ENCODE measurements around the gene CCNB1.
"Not testable (repeated sequence)": the region's sequence is repeated elsewhere in the genome, so short reads cannot be mapped to it uniquely, and the experiment has no call there.

CCNB1 gene

DNA sequence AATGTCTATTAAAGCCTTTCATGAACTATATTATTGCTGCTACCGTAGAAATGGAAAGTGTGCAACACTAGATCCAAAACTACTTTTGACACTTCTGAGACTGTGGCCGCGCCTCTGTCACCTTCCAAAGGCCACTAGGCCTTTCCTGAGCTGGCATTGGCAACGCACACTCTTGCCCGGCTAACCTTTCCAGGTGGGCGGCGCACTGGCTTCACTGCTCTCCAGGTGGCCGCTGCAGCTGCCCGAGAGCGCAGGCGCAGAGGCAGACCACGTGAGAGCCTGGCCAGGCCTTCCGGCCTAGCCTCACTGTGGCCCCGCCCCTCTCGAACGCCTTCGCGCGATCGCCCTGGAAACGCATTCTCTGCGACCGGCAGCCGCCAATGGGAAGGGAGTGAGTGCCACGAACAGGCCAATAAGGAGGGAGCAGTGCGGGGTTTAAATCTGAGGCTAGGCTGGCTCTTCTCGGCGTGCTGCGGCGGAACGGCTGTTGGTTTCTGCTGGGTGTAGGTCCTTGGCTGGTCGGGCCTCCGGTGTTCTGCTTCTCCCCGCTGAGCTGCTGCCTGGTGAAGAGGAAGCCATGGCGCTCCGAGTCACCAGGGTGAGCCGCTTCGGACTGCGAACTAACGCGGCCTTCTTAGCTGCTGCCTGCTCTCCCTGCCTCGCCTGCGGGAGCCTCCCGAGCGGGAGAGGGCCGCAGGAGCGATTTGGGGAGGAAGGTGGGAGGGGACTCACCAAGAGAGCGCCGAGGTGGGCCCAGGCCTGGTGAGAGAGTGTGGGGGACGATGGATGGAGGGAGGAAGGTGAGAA, at the start of gene CCNB1:
CCNB1 (plus strand) TSS at position 465 of the 807 bp plus-strand sequence; CDS start at position 578, 113 bp downstream.
- peak; percentile 100 for DNase-seq (ENCODE audit: low spot score)

DNA sequence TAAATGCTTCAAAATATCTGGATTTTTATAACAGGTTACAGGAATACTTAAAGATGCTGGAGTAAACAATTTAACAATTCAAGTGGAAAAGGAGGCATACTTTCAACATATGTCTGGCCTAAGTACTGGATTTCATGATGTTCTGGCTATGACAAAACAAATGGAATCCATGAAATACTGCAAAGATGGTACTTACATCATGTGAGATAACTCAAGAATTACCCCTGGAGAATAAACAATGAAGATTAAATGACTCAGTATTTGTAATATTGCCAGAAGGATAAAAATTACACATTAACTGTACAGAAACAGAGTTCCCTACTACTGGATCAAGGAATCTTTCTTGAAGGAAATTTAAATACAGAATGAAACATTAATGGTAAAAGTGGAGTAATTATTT, 37.5 kb upstream of the CCNB1 start:
- no peak for DNase-seq (ENCODE audit: low spot score)

DNA sequence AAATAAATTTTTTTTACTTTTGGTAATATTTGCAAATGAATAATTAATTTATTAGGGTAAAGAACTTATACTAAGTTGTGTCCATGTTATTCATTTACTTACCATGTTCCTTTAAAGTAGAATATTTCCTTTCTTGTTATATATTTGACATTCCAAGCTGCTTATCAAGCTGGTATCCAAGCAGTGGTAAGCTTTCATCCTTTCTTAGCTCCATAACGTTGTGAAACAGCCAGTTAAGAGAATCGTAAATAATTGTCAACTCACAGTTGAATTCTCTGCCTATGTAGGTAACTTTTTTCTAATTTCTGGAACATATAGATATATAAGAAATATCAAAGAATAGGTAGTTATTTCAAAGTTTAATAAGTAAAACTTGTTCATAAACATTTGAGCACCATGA, 36.7 kb upstream of the CCNB1 start:
- DNase-seq (ENCODE audit: low spot score), result no peak

- no peak for DNase-seq (ENCODE audit: low spot score)
Observed at GRCh38 chr5:69131304-69131703, 35.6 kb upstream of the CCNB1 start.

GRCh38 chr5:69134126-69134525, 32.8 kb upstream of the CCNB1 start:
- no peak for DNase-seq (ENCODE audit: low spot score)

GRCh38 chr5:69136293-69136692, 30.7 kb upstream of the CCNB1 start:
- no peak for DNase-seq (ENCODE audit: low spot score)

GRCh38 chr5:69137208-69137607, 29.7 kb upstream of the CCNB1 start:
- DNase-seq (ENCODE audit: low spot score), result not testable (repeated sequence)

GRCh38 chr5:69137807-69138206, 29.1 kb upstream of the CCNB1 start:
- no peak for DNase-seq (ENCODE audit: low spot score)

- no peak for DNase-seq (ENCODE audit: low spot score)
Observed at GRCh38 chr5:69138766-69139165, 28.2 kb upstream of the CCNB1 start.

DNA sequence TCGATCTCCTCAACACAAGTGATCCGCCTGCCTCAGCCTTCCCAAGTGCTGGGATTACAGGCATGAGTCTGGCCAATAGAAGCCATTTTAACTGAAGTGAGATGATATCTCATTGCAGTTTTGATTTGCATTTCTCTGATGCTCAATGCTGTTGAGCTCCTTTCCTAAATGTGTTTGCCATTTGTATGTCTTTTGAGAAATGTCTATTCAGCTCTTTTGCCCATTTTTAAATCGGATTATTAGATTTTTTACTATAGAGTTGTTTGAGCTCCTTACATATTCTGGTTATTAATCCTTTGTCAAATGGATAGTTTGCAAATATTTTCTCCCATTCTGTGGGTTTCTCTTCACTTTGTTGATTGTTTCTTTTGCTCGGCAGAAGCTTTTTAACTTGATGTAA, 26.7 kb upstream of the CCNB1 start:
- not testable (repeated sequence) for DNase-seq (ENCODE audit: low spot score)

- no peak for DNase-seq (ENCODE audit: low spot score)
Observed at GRCh38 chr5:69140827-69141226, 26.1 kb upstream of the CCNB1 start.

GRCh38 chr5:69148576-69148975, 18.4 kb upstream of the CCNB1 start:
- DNase-seq (ENCODE audit: low spot score), result not testable (repeated sequence)

DNA sequence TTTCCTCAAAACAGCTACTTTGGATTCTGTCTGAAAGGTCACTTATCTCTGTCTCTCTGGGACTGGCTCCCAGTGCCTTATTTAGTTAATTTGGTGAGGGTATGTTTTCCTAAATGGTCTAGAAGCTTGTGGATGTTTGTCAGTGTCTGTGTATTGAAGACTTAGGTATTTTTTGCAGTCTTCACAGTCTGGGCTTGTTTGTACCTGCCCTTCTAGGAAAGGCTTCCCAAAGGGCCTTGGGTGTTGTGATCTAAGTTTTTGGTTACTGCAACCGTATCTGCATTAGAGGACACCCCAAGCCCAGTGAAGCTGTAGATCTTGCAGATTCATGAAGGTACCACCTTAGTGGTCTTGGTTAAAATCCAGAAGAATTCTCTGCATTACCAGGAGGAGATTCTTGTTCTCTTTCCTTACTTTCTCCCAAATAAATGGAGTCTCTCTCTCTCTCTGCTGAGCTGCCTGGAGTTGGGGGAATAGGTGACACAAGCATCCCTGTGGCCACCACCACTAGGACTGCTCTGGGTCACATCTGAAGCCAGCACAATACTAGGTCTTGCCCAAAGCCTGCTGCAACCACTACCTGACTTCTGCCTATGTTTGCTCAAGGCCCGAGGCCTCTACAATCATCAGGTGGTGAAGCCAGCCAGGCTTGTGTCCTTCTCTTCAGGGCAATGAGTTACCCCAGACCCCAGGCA, 17.8 kb upstream of the CCNB1 start:
- DNase-seq (ENCODE audit: low spot score), result no peak

DNA sequence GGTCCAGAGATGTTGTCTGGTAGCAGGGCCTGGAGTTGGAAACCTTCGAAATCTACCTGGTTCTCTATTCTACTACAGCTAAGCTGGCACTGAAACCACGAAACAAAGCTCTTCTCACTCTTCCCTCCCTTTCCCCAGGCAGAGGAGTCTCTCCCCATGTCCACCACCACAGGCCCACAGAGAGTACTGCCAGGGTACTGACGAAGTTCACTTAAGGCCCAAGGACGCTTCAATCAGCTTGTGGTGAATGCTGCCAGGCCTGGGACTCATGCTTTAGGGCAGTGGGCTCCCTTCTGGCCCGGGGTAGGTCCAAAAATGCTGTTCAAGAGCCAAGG, 17.3 kb upstream of the CCNB1 start:
- DNase-seq (ENCODE audit: low spot score), result no peak

DNA sequence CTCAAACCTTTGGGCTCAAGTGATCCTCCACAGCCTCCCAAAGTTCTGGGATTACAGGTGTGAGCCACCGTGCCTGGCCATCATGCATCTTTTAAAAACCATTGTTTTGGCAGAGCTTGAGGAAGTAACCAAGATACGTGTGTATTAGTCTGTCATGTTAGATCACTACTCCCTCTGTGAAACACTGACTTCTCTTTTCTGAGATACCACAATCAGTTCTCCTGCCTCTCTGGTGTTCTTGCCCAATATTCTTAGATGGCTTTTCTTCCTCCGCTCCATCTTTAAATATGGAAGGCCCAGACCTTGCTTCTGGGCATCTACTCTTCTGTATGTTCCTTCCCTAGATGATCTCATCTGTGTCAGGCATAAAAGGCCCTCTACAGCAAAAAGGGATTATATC, 14.2 kb upstream of the CCNB1 start:
- no peak for DNase-seq (ENCODE audit: low spot score)

GRCh38 chr5:69156456-69156855, 10.5 kb upstream of the CCNB1 start:
- no peak for DNase-seq (ENCODE audit: low spot score)

- no peak for DNase-seq (ENCODE audit: low spot score)
Observed at GRCh38 chr5:69158039-69158438, 8.9 kb upstream of the CCNB1 start.

DNA sequence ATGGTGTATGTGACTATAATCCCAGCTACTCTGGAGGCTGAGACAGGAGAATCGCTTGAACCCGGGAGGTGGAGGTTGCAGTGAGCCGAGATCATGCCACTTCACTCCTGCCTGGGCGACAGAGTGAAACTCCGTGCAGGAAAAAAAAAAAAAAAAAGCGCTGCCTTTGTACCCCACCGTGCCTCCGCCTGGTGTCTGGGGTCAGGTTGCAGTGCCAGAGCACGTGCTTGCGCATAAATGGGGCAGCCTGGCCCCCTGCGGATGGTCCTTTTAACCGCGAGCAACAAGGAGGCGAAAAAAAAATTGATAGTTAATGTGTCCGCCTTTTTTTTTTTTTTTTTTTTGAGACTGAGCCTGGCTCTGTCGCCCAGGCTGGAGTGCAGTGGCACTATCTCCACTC, 6.3 kb upstream of the CCNB1 start:
- DNase-seq (ENCODE audit: low spot score), result peak; percentile 29

- DNase-seq (ENCODE audit: low spot score), result peak; percentile 58
Observed at GRCh38 chr5:69167493-69167855, 524 bp downstream of the CCNB1 start.

GRCh38 chr5:69167929-69168328, 979 bp downstream of the CCNB1 start:
- no peak for DNase-seq (ENCODE audit: low spot score)

DNA sequence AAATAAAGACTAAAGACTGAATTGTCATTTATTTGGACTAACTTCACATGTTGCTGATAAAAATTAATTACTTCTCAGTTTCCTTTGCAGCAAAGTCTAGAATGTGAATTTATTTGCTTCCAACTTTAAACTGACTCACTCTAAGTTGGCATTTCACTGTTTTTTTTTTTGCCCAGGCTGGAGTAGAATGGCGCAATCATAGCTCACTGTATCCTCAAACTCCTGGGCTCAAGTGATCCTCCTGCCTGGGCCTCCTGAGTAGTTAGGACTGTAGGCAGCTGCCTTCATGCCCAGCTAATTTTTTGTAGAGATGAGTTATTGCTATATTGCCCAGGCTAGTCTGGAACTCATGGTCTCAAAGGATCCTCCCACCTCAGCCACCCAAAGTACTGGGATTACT, 3.5 kb downstream of the CCNB1 start:
- no peak for DNase-seq (ENCODE audit: low spot score)

GRCh38 chr5:69170969-69171368, 4.0 kb downstream of the CCNB1 start:
- DNase-seq (ENCODE audit: low spot score), result no peak

DNA sequence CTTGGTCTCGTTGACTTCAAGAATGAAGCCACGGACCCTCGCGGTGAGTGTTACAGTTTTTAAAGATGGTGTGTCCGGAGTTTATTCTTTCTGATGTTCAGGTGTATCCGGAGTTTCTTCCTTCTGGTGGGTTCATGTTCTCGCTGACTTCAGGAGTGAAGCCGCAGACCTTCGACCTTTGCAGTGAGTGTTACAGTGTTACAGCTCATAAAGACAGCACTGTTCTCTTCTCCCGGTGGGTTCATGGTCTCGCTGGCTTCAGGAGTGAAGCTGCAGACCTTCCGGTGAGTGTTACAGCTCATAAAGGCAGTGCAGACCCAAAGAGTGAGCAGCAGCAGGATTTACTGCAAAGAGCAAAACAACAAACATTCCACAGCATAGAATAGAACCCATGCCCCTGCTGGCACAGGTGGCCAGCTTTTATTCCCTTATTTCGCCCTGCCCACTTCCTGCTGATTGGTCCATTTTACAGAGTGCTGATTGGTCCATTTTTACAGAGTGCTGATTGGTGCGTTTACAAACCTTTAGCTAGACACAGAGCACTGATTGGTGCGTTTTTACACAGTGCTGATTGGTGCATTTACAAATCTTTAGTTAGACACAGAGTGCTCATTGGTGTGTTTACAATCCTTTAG, 14.8 kb downstream of the CCNB1 start:
- not testable (repeated sequence) for DNase-seq (ENCODE audit: low spot score)
